A549 (cell line): ENCODE results near the gene TECTB. TPM values are rescaled to one million over a fixed set of nuclear protein-coding genes. Genes with fewer than 3 reads are reported as not detected.

ENCODE experiments used
- ATAC-seq, 2 experiments: fragments of 200-7000 bp in 1 of 2; fragments of >200 bp in 1 of 2; cut with Nextera tagmentation in 1 of 2; cut with Tn5 transposase in 1 of 2; 3 replicates each; pipeline versions ENCODE4 v1.8.0 to v1.9.1; 2018 to 2020; ENCODE audit warnings: mild to moderate bottlenecking in 1 of 2, moderate library complexity in 1 of 2
- CTCF ChIA-PET: fragments of 300-600 bp; sonication (Branson Sonifier 250); formaldehyde crosslinking; extraction: SDS; loops from one replicate; lab custom pipeline; 2021; ENCODE audit warnings: antibody characterized with exemption, inconsistent platforms; lab: Yijun Ruan, JAX
- POLR2A ChIA-PET: fragments of 350-600 bp; formaldehyde crosslinking; extraction: SDS; loops from one replicate; lab custom pipeline; 2021; ENCODE audit warnings: antibody characterized with exemption, inconsistent platforms; lab: Yijun Ruan, JAX
- DNase-seq, 2 experiments: peaks; one replicate each; pipeline versions ENCODE4 v3.0.0 to v3.0.0-alpha.2; 2011 to 2016; ENCODE audit warnings: low read depth in 1 of 2, low spot score in 1 of 2
- FAIRE-seq: peaks from 2 replicates; lab custom pipeline; 2011; peaks lifted over from hg19 to GRCh38; lab: Jason Lieb, UNC
- H3K27ac ChIP-seq, 2 experiments: fragments of >200 bp; sonication (Bioruptor Twin); formaldehyde crosslinking; 3 replicates each; pipeline ENCODE4 v1.5.1; 2016 to 2017
- H3K4me1 ChIP-seq: fragments of >200 bp; sonication (Bioruptor Twin); formaldehyde crosslinking; 3 replicates; pipeline ENCODE4 v1.6.1; 2016
- H3K4me2 ChIP-seq: fragments of >200 bp; sonication (Bioruptor Twin); formaldehyde crosslinking; 3 replicates; pipeline ENCODE4 v1.6.1; 2016
- H3K4me3 ChIP-seq: fragments of >200 bp; sonication (Bioruptor Twin); formaldehyde crosslinking; 3 replicates; pipeline ENCODE4 v1.5.1; 2016
- H3K9me3 ChIP-seq: fragments of >200 bp; sonication (Bioruptor Twin); formaldehyde crosslinking; 3 replicates; pipeline ENCODE4 v1.6.1; 2016
- ATOH8 ChIP-seq: fragments of 250-450 bp; sonication (Bioruptor Pico); IDR thresholded peaks from 2 replicates; pipeline ENCODE4 v1.5.0; 2020; ENCODE audit warnings: low read depth, mild to moderate bottlenecking, moderate library complexity
- CEBPB ChIP-seq, 2 experiments: fragments of >200 bp in 1 of 2; sonication (Bioruptor Twin) in 1 of 2; formaldehyde crosslinking in 1 of 2; IDR thresholded peaks; 2 replicates each; pipeline ENCODE4 v1.6.1; 2012 to 2016
- HDAC2 ChIP-seq: fragments of 200-600 bp; sonication (generic); IDR thresholded peaks from 2 replicates; pipeline ENCODE4 v1.6.1; 2016
- HOXB13 ChIP-seq: fragments of 250-450 bp; sonication (Bioruptor Pico); IDR thresholded peaks from 2 replicates; pipeline ENCODE4 v1.5.0; 2020; ENCODE audit warnings: low read depth, mild to moderate bottlenecking, moderate library complexity
- MAZ ChIP-seq: fragments of 150-350 bp; IDR thresholded peaks from 2 replicates; pipeline ENCODE4 v1.6.1; 2014; ENCODE audit warnings: antibody characterized with exemption, low read depth, low read length, borderline replicate concordance
- NFE2L2 ChIP-seq: fragments of 150-350 bp; conservative IDR thresholded peaks from 2 replicates; pipeline ENCODE4 v1.6.1; 2014; ENCODE audit warnings: low read length
- NR3C1 ChIP-seq: fragments of >200 bp; sonication (Bioruptor Twin); formaldehyde crosslinking; IDR thresholded peaks from 3 replicates; pipeline ENCODE4 v1.6.1; 2017
- PHF8 ChIP-seq: fragments of 200-600 bp; sonication (generic); IDR thresholded peaks from 2 replicates; pipeline ENCODE4 v1.6.1; 2016; ENCODE audit warnings: low read depth, mild to moderate bottlenecking, antibody characterized with exemption, moderate library complexity, borderline replicate concordance
- RCOR1 ChIP-seq: fragments of 150-350 bp; IDR thresholded peaks from 2 replicates; pipeline ENCODE4 v1.6.1; 2014; ENCODE audit warnings: antibody characterized with exemption, low read length, low read depth
- SMC3 ChIP-seq: fragments of >200 bp; sonication (Bioruptor Twin); formaldehyde crosslinking; IDR thresholded peaks from 3 replicates; pipeline ENCODE4 v1.6.1; 2018; ENCODE audit warnings: inconsistent platforms
- TFCP2L1 ChIP-seq: fragments of 250-450 bp; sonication (Bioruptor Pico); IDR thresholded peaks from 2 replicates; pipeline ENCODE4 v1.5.0; 2021; ENCODE audit warnings: mild to moderate bottlenecking
- TP53 ChIP-seq: fragments of 250-450 bp; sonication (Bioruptor Pico); IDR thresholded peaks from 2 replicates; pipeline ENCODE4 v1.5.0; 2021; ENCODE audit warnings: mild to moderate bottlenecking, moderate library complexity
- ZC3H11A ChIP-seq: fragments of 450-650 bp; IDR thresholded peaks from 2 replicates; pipeline ENCODE4 v1.6.1; 2014; ENCODE audit warnings: antibody characterized with exemption, mild to moderate bottlenecking
- ZFP36 ChIP-seq: fragments of 450-650 bp; IDR thresholded peaks from 2 replicates; pipeline ENCODE4 v1.6.1; 2014; ENCODE audit warnings: borderline replicate concordance; ENCODE audit not compliant: partially characterized antibody
- ZNF302 ChIP-seq: fragments of 250-450 bp; sonication (Bioruptor Pico); IDR thresholded peaks from 2 replicates; pipeline ENCODE4 v1.9.0; 2021; ENCODE audit warnings: inconsistent platforms, mild to moderate bottlenecking, moderate library complexity
- ZSCAN20 ChIP-seq: fragments of 250-450 bp; sonication (Bioruptor Pico); IDR thresholded peaks from 2 replicates; pipeline ENCODE4 v1.8.0; 2022; ENCODE audit warnings: mild to moderate bottlenecking, moderate library complexity
- WGBS: methylation state at CpG from one replicate; pipeline ENCODE4 v1.1.6; 2017; ENCODE audit errors: missing lambda C conversion rate; 5-methylcytosine and 5-hydroxymethylcytosine counted together
- polyA plus RNA-seq, 4 experiments: library from polyadenylated mRNA; depleted of rRNA in 3 of 4; stranded (reverse); fragments of >200 nt; fragmentation: RNase III in 1 of 4; extraction: RNeasy Plus Mini Kit Qiagen cat#74134 plus additional on column Dnase treatment in 1 of 4; gene quantifications; 2 replicates in 3 of 4; 3 replicates in 1 of 4; pipeline ENCODE4 v1.2.3, GENCODE V29; 2011 to 2017
- TF ChIP-seq, protein P1 (sequence below): fragments of 150-350 bp; IDR thresholded peaks from 2 replicates; pipeline ENCODE4 v1.6.1; 2014; ENCODE audit warnings: low read depth, mild to moderate bottlenecking, low read length
- TF ChIP-seq, protein P2 (sequence below): IDR thresholded peaks from 2 replicates; pipeline ENCODE4 v1.6.1; 2012; ENCODE audit warnings: low read depth, borderline replicate concordance
- TF ChIP-seq, protein P3 (sequence below): IDR thresholded peaks from 2 replicates; pipeline ENCODE4 v1.6.1; 2012

Gene TECTB
- polyA plus RNA-seq, 2 of the 4 experiments (the other 2 are of a cell fraction) = not detected

GRCh38 chr10:112347709-112348671, 64.8 kb downstream of the TECTB start:
- ChIA-PET CTCF (interaction anchor here (0.7 to 1.2 kb wide), 3 partner anchors 34 to 211 kb away, joined by 3 read pairs; no protein-coding TSS in a partner anchor), POLR2A (no interaction called here)
- no peak for ATAC-seq

DNA sequence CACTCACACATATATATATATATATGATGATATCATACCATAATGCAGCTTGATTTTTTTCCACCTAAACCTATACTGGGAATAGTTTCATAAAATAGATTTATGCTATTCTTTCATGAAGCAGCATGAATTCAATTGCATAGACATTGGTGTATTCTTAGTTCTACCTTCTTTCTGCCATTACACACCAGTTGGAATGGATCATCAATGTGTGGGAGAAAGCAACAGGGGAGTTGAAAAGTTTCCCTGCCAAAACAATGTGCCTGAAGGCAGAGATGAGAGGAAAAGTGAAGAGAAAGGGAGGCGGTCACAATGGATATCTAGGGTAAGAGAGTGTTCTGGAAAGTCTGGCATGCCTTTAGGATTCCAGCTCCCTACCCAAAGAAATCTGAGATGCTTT, 65.6 kb downstream of the TECTB start:
- TF ChIP-seq ZSCAN20 (CRISPR knock-in tag) = no peak
- TF ChIP-seq HDAC2 = no peak
- TF ChIP-seq ZFP36 = no peak
- TF ChIP-seq, protein P1, sequence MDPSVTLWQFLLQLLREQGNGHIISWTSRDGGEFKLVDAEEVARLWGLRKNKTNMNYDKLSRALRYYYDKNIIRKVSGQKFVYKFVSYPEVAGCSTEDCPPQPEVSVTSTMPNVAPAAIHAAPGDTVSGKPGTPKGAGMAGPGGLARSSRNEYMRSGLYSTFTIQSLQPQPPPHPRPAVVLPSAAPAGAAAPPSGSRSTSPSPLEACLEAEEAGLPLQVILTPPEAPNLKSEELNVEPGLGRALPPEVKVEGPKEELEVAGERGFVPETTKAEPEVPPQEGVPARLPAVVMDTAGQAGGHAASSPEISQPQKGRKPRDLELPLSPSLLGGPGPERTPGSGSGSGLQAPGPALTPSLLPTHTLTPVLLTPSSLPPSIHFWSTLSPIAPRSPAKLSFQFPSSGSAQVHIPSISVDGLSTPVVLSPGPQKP = no peak
- POLR2A ChIA-PET = no interaction called here
- FAIRE-seq = no peak

More at GRCh38 chr10:112347709-112348671, 64.8 kb downstream of the TECTB start:
- H3K9me3 ChIP-seq = no peaks in the 10 kb centered on the region
- no peak overlapping the region for H3K4me2 ChIP-seq
- no peak overlapping the region for H3K27ac ChIP-seq
- DNase-seq (no peak), FAIRE-seq (no peak)
- no peaks in the 10 kb centered on the region for H3K4me1 ChIP-seq
- 45% methylated on average over 12 of the region's 12 CpGs for WGBS
- no peak overlapping the region for H3K4me3 ChIP-seq
- no peak for TF ChIP-seq ZFP36
- TF ChIP-seq CEBPB (IDR thresholded peaks at IDR 0.05) = no peak
- TF ChIP-seq TFCP2L1 (CRISPR knock-in tag) = no peak
- TF ChIP-seq, protein P2, sequence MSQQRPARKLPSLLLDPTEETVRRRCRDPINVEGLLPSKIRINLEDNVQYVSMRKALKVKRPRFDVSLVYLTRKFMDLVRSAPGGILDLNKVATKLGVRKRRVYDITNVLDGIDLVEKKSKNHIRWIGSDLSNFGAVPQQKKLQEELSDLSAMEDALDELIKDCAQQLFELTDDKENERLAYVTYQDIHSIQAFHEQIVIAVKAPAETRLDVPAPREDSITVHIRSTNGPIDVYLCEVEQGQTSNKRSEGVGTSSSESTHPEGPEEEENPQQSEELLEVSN = no peak
- no peak for TF ChIP-seq HOXB13 (CRISPR knock-in tag)
- no peak for TF ChIP-seq ZC3H11A
- TF ChIP-seq MAZ = no peak
- no peak for TF ChIP-seq SMC3
- TF ChIP-seq ATOH8 (CRISPR knock-in tag) = no peak
- no peak for TF ChIP-seq PHF8
- no peak for TF ChIP-seq ZNF302 (CRISPR knock-in tag)
- TF ChIP-seq NFE2L2 = no peak
- no peak for TF ChIP-seq RCOR1
- TF ChIP-seq NR3C1 = no peak
- TF ChIP-seq, protein P1 = no peak
- TF ChIP-seq TP53 = no peak
- TF ChIP-seq, protein P3, sequence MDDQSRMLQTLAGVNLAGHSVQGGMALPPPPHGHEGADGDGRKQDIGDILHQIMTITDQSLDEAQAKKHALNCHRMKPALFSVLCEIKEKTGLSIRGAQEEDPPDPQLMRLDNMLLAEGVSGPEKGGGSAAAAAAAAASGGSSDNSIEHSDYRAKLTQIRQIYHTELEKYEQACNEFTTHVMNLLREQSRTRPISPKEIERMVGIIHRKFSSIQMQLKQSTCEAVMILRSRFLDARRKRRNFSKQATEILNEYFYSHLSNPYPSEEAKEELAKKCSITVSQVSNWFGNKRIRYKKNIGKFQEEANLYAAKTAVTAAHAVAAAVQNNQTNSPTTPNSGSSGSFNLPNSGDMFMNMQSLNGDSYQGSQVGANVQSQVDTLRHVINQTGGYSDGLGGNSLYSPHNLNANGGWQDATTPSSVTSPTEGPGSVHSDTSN = no peak

More for the DNA sequence above, 65.6 kb downstream of the TECTB start:
- H3K4me3 ChIP-seq = no peak overlapping the region
- DNase-seq (no peak), ATAC-seq (no peak)
- H3K27ac ChIP-seq = no peak overlapping the region
- no peaks in the 10 kb centered on the region for H3K9me3 ChIP-seq
- no peak overlapping the region for H3K4me2 ChIP-seq
- CTCF ChIA-PET = interaction anchor here (0.7 to 1.2 kb wide), 2 partner anchors 86 to 212 kb away, joined by 3 read pairs; no protein-coding TSS in a partner anchor
- no peaks in the 10 kb centered on the region for H3K4me1 ChIP-seq
- WGBS = 33% methylated on average over 1 of the region's 1 CpG
